HG03460 (cell line): ENCODE results near the gene STX12.
"Not testable (repeated sequence)": the region's sequence is repeated elsewhere in the genome, so short reads cannot be mapped to it uniquely, and the experiment has no call there.

Source experiments
- ATAC-seq: cut with Tn5 transposase; IDR thresholded peaks from one replicate; pipeline ENCODE4 v1.9.1; 2021; ENCODE audit not compliant: unreplicated experiment

The STX12 gene

DNA sequence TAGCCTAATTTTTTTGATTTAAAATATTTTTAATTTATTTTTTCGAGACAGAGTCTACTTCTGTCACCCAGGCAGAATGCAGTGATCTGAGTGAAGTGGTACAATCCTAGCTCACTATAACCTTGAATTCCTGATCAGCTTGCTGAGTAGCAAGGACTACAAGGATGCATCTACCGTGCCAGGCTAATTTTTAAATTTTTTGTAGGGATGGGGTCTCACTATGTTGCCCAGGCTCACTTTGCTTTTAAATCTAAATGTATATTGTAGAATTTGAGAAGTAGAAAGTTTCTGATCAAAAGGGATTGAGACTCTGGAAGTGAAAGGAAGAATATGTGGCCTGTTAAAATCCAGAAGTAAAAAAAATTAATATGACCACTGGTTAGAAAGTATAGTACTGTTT, 1.6 kb downstream of the STX12 start:
- ATAC-seq, result no peak

DNA sequence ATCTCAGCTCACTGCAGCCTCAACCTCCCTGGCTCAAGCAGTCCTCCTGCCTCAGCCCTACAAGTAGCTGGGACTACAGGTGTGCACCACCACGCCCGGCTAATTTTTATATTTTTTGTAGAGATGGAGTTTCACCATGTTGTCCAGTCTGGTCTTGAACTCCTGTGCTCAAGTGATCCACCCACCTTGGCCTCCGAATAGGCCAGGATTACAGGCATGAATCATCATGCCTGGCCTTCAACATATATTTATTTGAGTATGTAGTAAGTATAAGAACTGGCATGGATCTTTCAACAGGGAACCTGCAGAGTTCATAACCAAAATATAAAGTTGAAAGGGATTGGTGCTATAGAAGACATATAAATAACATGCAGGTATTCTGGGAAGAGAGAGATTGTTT, 2.3 kb downstream of the STX12 start:
- ATAC-seq, result not testable (repeated sequence)

DNA sequence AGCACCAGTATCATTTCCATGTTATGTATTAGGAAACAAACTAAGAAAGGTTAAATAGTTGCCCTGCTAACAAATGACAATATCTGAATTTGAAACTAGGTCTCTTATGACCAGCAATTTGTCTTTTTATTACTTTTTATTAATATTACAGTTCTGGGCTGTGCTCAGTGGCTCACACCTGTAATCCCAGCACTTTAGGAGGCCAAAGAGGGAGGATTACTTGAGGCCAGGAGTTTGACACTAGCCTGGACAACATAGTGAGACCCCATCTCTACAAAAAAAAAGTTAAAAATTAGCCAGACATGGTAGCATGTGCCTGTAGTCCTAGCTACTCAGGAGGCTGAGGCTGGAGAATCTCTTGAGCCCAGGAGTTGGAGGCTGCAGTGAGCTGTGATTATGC, 3.3 kb downstream of the STX12 start:
- ATAC-seq, result not testable (repeated sequence)

DNA sequence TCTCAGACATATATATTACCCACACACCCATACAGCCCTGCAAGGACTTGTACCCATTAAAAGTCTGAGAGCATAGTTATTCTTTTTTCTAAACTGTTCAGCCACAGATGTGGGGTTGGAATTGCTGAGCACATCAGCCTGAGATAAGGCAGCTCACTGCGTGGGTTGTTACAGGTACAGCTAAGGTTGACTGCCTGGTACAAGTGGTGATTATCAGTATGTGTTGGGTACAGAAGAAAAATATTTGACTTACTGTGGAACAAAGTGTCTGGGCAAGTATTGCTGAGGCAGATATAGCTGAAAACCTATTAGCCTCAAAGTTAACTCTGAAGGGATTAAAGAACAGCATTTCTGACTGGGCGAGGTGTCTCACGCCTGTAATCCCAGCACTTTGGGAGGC, 5.0 kb downstream of the STX12 start:
- ATAC-seq, result no peak

DNA sequence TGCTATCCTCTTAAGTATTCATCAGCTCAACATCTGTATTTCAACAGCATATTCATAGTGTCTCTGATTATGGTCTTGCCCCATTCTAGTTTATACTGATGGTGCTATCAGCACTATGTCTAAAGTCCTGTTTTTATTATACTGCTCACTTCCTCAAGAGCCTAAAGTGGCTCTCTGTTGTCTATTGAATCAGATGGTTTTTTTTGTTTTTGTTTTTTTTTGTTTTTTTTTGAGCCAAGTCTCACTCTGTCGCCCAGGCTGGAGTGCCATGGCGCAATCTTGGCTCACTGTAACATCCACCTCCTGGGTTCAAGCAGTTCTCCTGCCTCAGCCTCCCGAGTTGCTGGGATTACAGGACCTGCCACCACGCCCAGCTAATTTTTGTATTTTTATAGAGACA, 6.1 kb downstream of the STX12 start:
- no peak for ATAC-seq

DNA sequence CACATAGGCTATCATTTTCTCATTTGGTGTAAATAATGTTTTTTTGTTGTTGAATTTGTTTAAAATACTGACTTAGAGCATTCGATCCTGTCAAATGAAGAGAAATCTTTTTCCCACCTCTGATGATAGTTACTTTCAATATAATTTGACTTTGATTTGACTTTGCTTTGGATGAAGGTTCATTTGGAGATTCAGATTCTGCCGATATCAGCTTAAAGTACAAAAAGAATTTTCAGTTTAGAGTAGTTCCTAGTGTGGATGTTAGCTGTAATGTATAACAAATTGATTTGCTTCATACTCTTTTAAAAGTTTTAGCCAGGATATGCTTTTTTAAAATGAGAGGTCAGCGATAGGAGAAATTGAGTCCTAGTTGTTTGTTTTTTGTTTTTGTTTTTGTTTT, 9.9 kb downstream of the STX12 start:
- no peak for ATAC-seq

DNA sequence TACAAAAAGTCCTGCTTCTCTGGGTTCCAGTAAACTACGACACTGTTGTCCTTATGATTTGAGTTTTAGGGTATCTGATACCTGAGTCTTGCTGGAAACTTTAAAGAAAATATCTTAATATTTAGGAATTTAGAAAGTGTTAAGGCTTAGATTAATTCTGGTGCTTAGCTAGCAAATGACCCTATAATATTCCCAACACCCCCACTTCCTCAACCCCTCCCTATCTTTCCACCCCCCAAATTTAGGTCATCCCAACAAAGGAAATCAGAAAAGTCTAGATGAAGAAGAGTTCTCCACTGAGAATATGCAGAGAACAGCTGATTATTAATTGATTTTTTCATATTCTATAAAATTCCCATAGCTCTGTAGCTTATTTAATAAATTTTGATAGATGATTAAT, 11.7 kb downstream of the STX12 start:
- no peak for ATAC-seq

DNA sequence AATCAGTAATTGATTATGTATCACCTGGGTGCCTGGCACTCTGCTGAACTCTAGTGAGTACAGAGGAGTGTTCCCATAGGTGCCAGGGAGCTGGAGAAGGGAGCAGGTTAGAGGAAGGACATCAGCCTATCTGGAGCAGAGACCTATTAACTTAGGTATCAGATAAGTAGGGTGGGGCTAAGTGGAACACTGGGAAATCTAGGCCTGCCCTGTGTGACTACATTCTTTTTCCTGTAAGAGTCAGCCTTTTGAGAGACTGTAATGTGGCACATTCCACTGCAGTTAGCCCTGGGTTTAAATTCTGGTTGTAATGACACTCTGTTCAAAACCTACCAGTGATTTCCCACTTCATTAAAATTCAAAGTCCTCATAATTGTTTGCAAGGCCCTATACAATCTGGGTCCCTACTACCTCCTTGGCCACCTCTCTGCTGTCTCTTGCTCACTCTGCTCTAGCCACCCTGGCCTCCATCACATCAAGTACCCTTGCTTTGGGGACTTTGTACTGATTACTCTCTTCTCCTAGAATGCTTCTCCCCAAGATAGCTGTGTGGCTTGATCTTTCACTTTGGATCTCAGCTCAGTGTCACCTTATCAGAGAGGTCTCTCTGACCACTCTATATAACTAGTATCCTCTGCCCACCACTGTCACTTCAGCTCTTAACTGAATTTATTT, 12.9 kb downstream of the STX12 start:
- ATAC-seq, result no peak

DNA sequence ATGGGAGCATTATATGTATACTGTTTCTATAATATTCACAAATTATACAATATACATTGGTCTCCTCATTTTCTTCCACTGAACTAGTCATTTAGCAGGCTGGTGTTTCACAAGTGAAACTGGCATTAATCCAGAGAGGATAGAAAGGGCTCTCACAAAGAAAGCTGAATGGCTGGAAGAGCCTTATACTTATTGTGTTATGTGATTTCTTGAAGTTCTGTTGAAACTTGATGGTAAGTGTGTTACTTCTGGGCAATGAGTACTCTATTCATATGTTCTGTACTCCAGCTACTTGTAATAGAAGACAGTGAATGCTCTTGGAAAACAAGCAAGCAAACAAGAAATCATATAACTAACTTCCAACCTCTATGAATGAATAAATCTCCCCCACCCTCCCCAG, 14.9 kb downstream of the STX12 start:
- no peak for ATAC-seq

DNA sequence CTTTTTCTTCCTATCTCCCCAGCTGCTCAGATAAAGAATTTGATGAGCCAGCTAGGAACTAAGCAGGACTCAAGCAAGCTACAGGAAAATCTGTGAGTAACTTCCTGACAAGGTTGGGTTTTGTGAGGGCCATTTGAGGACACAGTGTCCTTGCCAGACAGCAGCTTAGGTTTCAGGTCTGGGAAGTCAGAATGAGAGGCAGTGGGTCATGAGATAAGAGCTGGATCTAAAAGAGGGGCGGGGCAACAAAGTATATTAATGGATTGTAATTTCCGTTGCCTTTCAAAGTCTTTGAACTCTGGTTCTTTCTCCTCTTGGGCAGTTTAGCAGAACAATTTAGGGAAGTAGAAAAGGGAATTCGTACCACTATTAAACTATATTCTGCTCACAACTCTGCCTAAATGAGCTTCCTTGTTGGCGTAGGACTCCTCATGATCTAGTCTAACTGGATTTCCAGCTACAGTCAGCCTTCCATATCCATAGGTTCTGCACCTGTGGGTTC, 16.6 kb downstream of the STX12 start:
- no peak for ATAC-seq

DNA sequence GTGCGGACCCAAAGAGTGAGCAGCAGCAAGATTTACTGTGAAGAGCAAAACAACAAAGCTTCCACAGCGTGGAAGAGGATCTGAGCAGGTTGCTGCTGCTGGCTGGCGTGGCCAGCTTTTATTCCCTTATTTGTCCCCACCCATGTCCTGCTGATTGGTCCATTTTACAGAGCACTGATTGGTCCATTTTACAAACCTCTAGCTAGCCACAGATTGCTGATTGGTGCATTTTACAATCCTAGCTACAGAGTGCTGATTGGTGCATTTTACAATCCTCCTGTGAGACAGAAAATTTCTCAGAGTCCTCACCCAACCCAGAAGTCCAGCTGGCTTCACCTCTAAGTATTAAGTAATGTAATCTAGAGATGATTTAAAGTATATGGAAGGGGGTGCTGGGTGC, 17.3 kb downstream of the STX12 start:
- not testable (repeated sequence) for ATAC-seq

DNA sequence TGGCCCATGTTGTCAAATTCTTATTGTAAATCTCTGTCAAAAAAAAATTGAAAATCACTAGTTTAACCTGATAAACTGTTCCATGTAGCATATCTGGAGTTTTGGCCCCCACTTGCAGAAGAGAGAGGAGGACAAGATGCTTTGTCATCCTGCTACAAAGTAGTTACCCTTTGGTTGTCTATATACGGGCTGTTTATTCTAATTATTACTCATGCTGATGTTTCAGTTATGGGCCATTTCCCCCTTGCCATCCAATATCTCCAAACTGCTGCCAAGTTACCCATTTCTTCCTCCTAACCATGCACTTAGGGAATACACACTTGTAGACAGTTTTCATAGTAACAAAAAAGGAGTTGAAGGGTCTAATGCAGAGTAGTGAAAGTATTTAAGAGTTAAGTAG, 22.6 kb downstream of the STX12 start:
- ATAC-seq, result no peak

DNA sequence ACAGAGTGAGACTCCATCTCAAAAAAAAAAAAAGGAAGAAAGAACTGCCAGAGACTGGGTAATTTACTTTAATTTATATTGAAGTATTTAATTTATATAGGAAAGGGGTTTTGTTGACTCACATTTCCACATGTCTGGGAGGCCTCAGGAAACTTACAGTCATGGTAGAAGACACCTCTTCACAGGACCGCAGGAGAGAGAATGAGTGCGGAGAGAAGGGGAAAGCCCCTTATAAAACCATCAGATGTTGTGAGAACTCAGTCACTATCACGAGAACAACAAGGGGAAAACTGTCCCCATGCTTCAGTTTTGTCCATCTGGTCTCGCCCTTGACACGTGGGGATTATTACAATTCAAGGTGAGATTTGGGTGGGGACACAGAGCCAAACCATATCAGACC, 31.8 kb downstream of the STX12 start:
- no peak for ATAC-seq

DNA sequence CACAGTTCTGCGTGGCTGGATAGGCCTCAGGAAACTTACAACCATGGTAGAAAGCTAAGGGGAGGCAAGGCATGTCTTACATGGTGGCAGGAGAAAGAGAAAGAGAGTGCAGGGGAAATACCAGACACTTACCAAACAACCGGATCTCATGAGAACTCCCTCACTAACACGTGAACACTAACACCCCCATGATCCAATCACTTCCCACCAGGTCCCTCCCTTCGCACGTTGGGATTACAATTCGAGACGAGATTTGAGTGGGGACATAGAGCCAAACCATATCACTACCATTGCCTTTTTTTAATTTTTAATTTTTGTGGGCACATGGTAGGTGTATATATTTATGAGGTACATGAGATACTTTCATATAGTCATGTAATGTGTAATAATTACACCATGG, 33.7 kb downstream of the STX12 start:
- no peak for ATAC-seq

DNA sequence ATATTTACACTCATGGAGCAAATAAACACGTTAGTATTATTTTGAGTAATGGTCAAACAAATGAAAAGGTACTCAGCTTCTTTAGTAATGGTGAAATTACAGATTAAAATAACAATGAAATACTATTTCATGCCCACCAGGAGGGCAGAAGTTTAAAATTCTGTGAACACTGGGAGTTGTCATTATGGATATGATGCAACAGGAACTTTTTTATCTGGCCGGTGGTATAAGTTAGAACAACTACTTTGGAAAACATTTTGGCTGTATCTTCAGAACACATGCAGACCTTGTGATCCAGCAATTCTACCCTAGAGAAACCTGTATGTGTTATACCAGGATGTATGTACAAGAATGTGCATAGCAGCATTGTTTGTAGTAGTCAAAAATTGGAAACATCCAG, 34.4 kb downstream of the STX12 start:
- ATAC-seq, result no peak

DNA sequence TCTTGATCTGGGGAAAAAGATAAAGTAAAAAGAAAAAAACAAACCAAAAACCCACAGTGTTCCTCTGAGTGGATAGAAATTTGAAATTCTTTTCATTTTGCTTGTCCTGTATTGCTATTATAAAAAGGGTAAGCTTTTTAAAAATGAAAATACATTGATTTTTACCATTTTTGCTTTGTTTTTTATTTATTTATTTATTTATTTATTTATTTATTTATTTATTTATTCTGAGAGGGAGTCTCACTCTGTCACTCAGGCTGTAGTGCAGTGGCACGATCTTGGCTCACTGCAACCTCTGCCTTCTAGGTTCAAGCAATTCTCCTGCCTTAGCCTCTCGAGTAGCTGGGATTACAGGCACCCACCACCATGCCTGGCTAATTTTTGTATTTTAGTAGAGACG, 35.1 kb downstream of the STX12 start:
- not testable (repeated sequence) for ATAC-seq

DNA sequence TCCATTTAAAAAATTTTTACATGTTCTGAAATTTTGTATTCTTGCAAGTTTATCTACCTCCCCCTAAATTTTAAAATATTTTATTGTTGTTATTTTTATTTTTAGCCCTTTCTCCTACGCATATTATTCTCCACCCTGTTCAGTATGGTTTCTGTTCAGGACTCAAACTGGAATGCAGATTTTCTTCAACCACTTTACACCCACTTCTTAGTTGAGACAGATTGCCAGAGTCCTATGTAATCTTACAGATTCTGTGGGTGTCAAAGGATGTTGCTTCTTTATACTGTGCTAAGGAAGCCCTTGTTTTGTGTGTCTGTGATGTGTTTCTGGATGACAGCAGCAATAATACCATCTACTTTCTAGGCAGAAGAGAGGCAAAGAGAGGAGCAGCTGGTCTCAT, 36.9 kb downstream of the STX12 start:
- ATAC-seq, result no peak

DNA sequence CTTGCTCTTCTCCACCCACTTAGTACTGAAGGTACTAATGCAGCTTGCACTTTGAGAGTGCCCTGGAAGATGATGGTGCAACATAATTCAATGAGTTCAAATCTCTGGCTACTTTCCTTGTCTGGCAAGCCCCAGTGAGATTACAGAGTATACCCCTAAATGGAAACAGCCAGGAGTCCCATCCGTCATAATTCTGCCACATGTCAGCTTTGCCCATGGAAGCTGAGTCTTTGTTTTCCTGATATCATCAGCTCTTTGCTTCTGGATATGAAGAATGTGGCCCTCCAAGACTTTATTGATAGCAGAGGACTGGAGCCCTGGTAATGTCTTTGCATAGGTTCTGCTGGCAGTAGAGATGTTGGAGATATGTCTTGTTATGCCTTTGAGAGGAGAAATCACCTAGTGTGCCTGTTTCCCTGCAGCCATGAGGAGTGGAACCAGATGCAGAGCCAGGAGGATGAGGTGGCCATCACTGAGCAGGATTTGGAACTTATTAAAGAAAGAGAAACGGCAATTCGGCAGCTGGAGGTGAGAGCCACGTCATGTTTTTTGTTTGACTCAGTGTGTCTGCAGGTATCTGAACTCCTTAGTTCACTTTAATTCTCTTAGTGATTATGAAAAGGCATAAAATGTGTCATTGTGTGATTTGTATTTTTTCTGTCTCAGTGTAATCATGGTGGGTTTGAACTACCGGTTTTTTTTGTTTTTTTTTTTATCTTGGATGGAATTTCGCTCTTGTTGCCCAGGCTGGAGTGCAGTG, 38.9 kb downstream of the STX12 start:
- no peak for ATAC-seq

DNA sequence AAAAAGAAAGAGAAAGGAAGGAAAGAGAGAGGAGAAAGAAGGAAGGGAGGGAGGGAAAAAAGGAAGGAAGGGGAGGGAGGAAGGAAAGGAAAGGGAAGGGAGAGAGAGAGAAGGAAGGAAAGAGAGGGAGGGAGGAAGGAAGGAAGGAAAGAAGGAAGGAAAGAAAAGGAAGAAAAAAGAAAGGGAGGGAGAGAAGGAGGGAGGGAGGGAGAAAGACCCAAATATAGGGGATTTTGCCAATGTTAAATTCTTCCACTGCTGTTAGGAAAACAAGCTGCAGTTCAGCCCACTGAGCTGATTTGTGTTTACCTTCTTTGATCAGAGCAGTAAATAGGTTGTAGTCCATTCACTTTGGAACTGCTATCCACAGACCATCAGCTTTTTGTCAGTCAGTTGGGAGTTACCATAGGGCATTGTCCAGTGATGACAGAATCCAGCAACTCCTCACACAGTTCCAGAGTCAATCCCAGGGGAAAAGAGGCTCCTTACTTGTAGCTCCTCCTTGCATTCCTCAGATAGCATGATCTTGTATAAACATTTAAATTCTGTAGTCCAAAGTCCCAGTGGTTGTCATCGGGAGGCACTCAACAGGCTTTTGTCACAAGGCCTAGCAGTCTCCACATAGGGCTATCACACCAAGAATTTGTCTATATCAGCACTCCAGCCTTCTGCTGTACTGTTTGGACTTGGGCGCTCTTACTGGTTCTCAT, 44.1 kb downstream of the STX12 start:
- ATAC-seq, result no peak

DNA sequence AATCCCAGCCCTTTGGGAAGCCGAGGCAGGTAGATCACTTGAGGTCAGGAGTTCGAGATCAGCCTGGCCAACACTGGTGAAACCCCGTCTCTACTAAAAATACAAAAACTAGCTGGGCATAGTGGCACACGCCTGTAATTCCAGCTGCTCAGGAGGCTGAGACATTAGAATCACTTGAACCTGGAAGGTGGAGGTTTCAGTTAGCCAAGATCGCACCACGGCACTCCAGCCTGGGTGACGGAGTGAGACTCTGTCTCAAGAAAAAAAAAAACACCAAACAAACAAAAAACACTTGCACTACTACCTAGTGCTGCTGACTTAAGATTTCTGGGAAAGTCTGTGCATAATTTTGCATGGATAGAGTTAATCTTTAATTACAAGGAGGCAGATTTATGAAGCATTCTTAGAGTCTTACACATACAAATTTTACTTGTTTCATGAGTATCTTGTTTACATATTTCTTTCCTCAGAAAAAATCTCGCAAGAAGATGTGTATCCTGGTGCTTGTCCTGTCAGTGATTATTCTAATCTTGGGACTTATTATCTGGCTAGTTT, 48.8 kb downstream of the STX12 start:
- no peak for ATAC-seq

DNA sequence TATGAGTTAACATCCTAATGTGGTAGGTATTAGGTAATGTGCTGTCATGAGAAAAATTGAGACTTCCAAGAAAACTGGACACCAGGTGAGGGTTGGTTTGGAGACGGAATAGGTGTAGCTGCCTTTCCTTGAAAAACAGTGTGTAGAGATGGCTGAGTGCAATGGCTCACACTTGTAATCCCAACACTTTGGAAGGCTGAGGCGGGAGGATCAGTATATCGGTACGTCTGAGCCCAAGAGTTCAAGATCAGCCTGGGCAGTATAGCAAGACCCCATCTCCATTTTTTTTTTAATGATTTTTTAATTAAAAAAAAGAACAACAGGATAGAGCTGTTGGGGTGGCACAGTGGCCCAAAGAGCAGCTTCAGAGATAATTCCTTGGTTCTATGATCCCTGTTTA, 50.8 kb downstream of the STX12 start:
- ATAC-seq, result no peak

DNA sequence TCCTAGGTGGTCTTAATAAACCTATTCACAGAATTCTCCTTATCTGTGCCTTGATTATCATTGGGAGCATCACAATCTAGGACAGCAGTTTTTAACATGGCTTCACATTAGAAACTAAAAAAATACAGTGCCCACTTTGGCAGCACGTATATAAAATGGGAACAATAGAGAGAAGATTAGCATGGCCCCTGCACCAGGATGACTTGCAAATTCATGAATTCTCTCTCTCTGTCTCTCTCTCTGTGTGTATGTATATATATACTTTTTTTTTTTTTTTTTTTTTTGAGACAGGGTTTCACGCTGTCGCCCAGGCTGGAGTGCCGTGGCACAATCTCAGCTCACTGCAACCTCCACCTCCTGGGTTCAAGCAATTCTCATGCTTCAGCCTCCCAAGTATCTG, 51.4 kb downstream of the STX12 start:
- no peak for ATAC-seq
